HepG2 (cell line): ENCODE measurements around the gene HUNK. TPM values are rescaled to one million over a fixed set of nuclear protein-coding genes. Genes with fewer than 3 reads are reported as not detected.

Experiments used
- ATAC-seq: fragments of 200-7000 bp; cut with Tn5 transposase; 3 replicates; pipeline ENCODE4 v1.9.1; 2020; ENCODE audit warnings: mild to moderate bottlenecking, moderate library complexity
- BruUV-seq: library from RNA; stranded (reverse); fragments of 400-500 nt; replicated peaks from 2 replicates; lab custom pipeline; 2021; lab: Mats Ljungman, UMichigan
- CTCF ChIA-PET: fragments of 300-600 bp; formaldehyde crosslinking; extraction: SDS; loops from one replicate; lab custom pipeline; 2021; ENCODE audit warnings: low total read pairs, inconsistent platforms, low intra/inter-chr PET ratio; lab: Yijun Ruan, JAX
- POLR2A ChIA-PET: fragments of 350-600 bp; sonication (Branson Sonifier 250); formaldehyde crosslinking; loops from one replicate; lab custom pipeline; 2020; ENCODE audit warnings: antibody characterized with exemption, inconsistent platforms; lab: Yijun Ruan, JAX
- DNase-seq: peaks from one replicate; pipeline ENCODE4 v3.0.0-alpha.2; 2015; ENCODE audit warnings: low spot score
- FAIRE-seq: peaks from 3 replicates; lab custom pipeline; 2011; peaks lifted over from hg19 to GRCh38; lab: Jason Lieb, UNC
- H2AFZ ChIP-seq: one replicate; pipeline ENCODE4 v1.6.1; 2011; ENCODE audit warnings: low read length, inconsistent platforms
- H3K27ac ChIP-seq: fragments of 300-600 bp; 3 replicates; pipeline ENCODE4 v1.8.0; 2011; ENCODE audit warnings: mixed run types, mild to moderate bottlenecking, mixed read lengths, low read length, inconsistent platforms; ENCODE audit not compliant: insufficient read depth; ENCODE audit errors: extremely low read length
- H3K27me3 ChIP-seq, 2 experiments: fragments of 200-600 bp in 1 of 2; 2 replicates in 1 of 2; 3 replicates in 1 of 2; pipeline versions ENCODE4 v1.6.0 to v1.8.0; 2011; ENCODE audit warnings: low read length in 2 of 2, mild to moderate bottlenecking in 2 of 2, moderate library complexity in 2 of 2, inconsistent platforms in 1 of 2; ENCODE audit not compliant: insufficient read depth in 2 of 2, control insufficient read depth in 1 of 2
- H3K36me3 ChIP-seq, 2 experiments: fragments of 200-600 bp in 1 of 2; replicated peaks in 1 of 2; 2 replicates in 1 of 2; 3 replicates in 1 of 2; pipeline versions ENCODE4 v1.5.1 to v1.8.0; 2011; ENCODE audit warnings: low read length in 2 of 2, inconsistent platforms in 1 of 2; ENCODE audit not compliant: insufficient read depth in 2 of 2, control insufficient read depth in 1 of 2
- H3K4me1 ChIP-seq: 2 replicates; pipeline ENCODE4 v1.5.1; 2012; ENCODE audit warnings: low read length, inconsistent platforms; ENCODE audit not compliant: insufficient read depth
- H3K4me2 ChIP-seq: 2 replicates; pipeline ENCODE4 v1.6.0; 2011; ENCODE audit warnings: low read depth, low read length, inconsistent platforms
- H3K4me3 ChIP-seq, 3 experiments: fragments of 200-600 bp in 1 of 3; sonication (generic), shearing (Covaris generic) in 1 of 3; replicated peaks in 1 of 3; 2 replicates each; pipeline ENCODE4 v1.5.1; 2011 to 2016; ENCODE audit warnings: low read length in 3 of 3, inconsistent platforms in 2 of 3, low read depth in 2 of 3, mild to moderate bottlenecking in 2 of 3, control low read depth in 1 of 3, mixed read lengths in 1 of 3; ENCODE audit not compliant: insufficient read depth in 1 of 3
- H3K79me2 ChIP-seq: one replicate; pipeline ENCODE4 v1.6.1; 2011; ENCODE audit warnings: low read length, inconsistent platforms; ENCODE audit not compliant: insufficient read depth
- H3K9ac ChIP-seq: 2 replicates; pipeline ENCODE4 v1.6.0; 2011; ENCODE audit warnings: mild to moderate bottlenecking, low read depth, low read length, inconsistent platforms; ENCODE audit not compliant: insufficient read depth
- H3K9me3 ChIP-seq: 2 replicates; pipeline ENCODE4 v1.5.1; 2012; ENCODE audit warnings: mild to moderate bottlenecking, low read length
- H4K20me1 ChIP-seq: 2 replicates; pipeline ENCODE4 v1.6.0; 2011; ENCODE audit warnings: inconsistent platforms, mild to moderate bottlenecking, low read length, moderate library complexity; ENCODE audit not compliant: insufficient read depth
- ATF7-NPFF ChIP-seq: sonication (generic); formaldehyde crosslinking; IDR thresholded peaks from 2 replicates; pipeline ENCODE4 v1.8.1; 2023; ENCODE audit warnings: mild to moderate bottlenecking, low read depth, missing genetic modification reagents, moderate library complexity
- CHD4 ChIP-seq: fragments of 200-600 bp; sonication (generic); IDR thresholded peaks from 2 replicates; pipeline ENCODE4 v1.7.0; 2017; ENCODE audit warnings: mild to moderate bottlenecking, low read length, borderline replicate concordance
- FOXM1 ChIP-seq: sonication (generic); formaldehyde crosslinking; IDR thresholded peaks from 2 replicates; pipeline ENCODE4 v1.5.0; 2020; ENCODE audit warnings: missing genetic modification reagents
- IRF2 ChIP-seq: IDR thresholded peaks from 2 replicates; pipeline ENCODE4 v1.6.1; 2018; ENCODE audit warnings: missing genetic modification reagents, missing compliant biosample characterization
- SMARCE1 ChIP-seq: fragments of 450-650 bp; IDR thresholded peaks from 2 replicates; pipeline ENCODE4 v1.6.1; 2017; ENCODE audit warnings: borderline replicate concordance
- SNAPC2 ChIP-seq: sonication (generic); formaldehyde crosslinking; IDR thresholded peaks from 2 replicates; pipeline ENCODE4 v1.8.1; 2022; ENCODE audit warnings: mild to moderate bottlenecking, missing genetic modification reagents
- TAF1 ChIP-seq: sonication (generic); formaldehyde crosslinking; IDR thresholded peaks from 2 replicates; pipeline ENCODE4 v1.4.0; 2020; ENCODE audit warnings: missing genetic modification reagents
- YEATS4 ChIP-seq: sonication (generic); formaldehyde crosslinking; IDR thresholded peaks from 2 replicates; pipeline ENCODE4 v1.4.0; 2020; ENCODE audit warnings: missing genetic modification reagents, borderline replicate concordance
- ZMYM2 ChIP-seq: sonication (generic); formaldehyde crosslinking; IDR thresholded peaks from 2 replicates; pipeline ENCODE4 v1.8.0; 2022; ENCODE audit warnings: mild to moderate bottlenecking, missing genetic modification reagents
- ZNF230 ChIP-seq: sonication (generic); formaldehyde crosslinking; IDR thresholded peaks from 2 replicates; pipeline ENCODE4 v1.4.0; 2020; ENCODE audit warnings: mild to moderate bottlenecking, missing genetic modification reagents
- ZNF543 ChIP-seq: sonication (generic); formaldehyde crosslinking; IDR thresholded peaks from 2 replicates; pipeline ENCODE4 v1.4.0; 2020; ENCODE audit warnings: mild to moderate bottlenecking, missing genetic modification reagents
- ZNF670 ChIP-seq: sonication (generic); formaldehyde crosslinking; IDR thresholded peaks from 2 replicates; pipeline ENCODE4 v1.8.0; 2022; ENCODE audit warnings: mild to moderate bottlenecking, missing genetic modification reagents, borderline replicate concordance
- ZNF75D ChIP-seq: sonication (generic); formaldehyde crosslinking; IDR thresholded peaks from 2 replicates; pipeline ENCODE4 v1.8.1; 2023; ENCODE audit warnings: missing genetic modification reagents, mild to moderate bottlenecking, borderline replicate concordance
- WGBS: methylation state at CpG from one replicate; pipeline ENCODE4 v1.1.6; 2017; ENCODE audit warnings: low lambda C conversion rate; 5-methylcytosine and 5-hydroxymethylcytosine counted together
- in situ Hi-C: cut with HindIII; loops from 2 replicates; pipeline ENCODE4 v1.10.0; 2017; ENCODE audit warnings: low pct_unique_long_range_greater_than_20kb; ENCODE audit not compliant: extremely low pct_ligation_motif_present
- intact Hi-C: fragments of 100-400 bp; cut with micrococcal nuclease; formaldehyde crosslinking; loops from one replicate; pipeline ENCODE4 v1.10.0; 2022; ENCODE audit not compliant: unreplicated experiment
- polyA plus RNA-seq, 8 experiments: library from polyadenylated mRNA; depleted of rRNA in 3 of 8; stranded (reverse) in 7 of 8; unstranded in 1 of 8; fragments of >200 nt; fragmentation: Illumina TruSeq in 4 of 8; extraction: Trizol in 4 of 8; gene quantifications; 2 replicates each; pipeline versions ENCODE4 v1.2.1 to v1.2.3, GENCODE V29; 2011 to 2016; ENCODE audit warnings: low read depth in 4 of 8, missing spikeins in 1 of 8, mixed read lengths in 1 of 8; ENCODE audit not compliant: insufficient read depth in 1 of 8
- total RNA-seq, 5 experiments: library from RNA; depleted of rRNA; stranded (reverse); fragments of >200 nt; fragmentation: Illumina TruSeq; extraction: Trizol; gene quantifications; 2 replicates each; pipeline ENCODE4 v1.2.3, GENCODE V29; 2016; ENCODE audit warnings: low read depth in 1 of 5
- TF ChIP-seq, protein P1 (sequence below): sonication (generic); formaldehyde crosslinking; IDR thresholded peaks from 2 replicates; pipeline ENCODE4 v1.8.0; 2022; ENCODE audit warnings: mild to moderate bottlenecking, missing genetic modification reagents
- TF ChIP-seq, protein P2 (sequence below): sonication (generic); formaldehyde crosslinking; IDR thresholded peaks from 2 replicates; pipeline ENCODE4 v1.4.0; 2020; ENCODE audit warnings: mild to moderate bottlenecking, low read depth, missing genetic modification reagents
- TF ChIP-seq, protein P3 (sequence below): sonication (generic); formaldehyde crosslinking; IDR thresholded peaks from 2 replicates; pipeline ENCODE4 v1.5.0; 2020; ENCODE audit warnings: missing genetic modification reagents
- TF ChIP-seq, protein P4 (sequence below): sonication (generic); formaldehyde crosslinking; IDR thresholded peaks from 2 replicates; pipeline ENCODE4 v1.8.0; 2022; ENCODE audit warnings: mild to moderate bottlenecking, missing genetic modification reagents; ENCODE audit not compliant: insufficient replicate concordance
- TF ChIP-seq, protein P5 (sequence below): sonication (generic); formaldehyde crosslinking; IDR thresholded peaks from 2 replicates; pipeline ENCODE4 v1.5.0; 2020; ENCODE audit warnings: mild to moderate bottlenecking, missing genetic modification reagents

HUNK gene
- total and polyA plus RNA-seq, 2 of the 13 experiments (the other 11 are each of a cell fraction or from before 2014, with no cell fraction given) = 1.8 to 1.9 TPM

DNA sequence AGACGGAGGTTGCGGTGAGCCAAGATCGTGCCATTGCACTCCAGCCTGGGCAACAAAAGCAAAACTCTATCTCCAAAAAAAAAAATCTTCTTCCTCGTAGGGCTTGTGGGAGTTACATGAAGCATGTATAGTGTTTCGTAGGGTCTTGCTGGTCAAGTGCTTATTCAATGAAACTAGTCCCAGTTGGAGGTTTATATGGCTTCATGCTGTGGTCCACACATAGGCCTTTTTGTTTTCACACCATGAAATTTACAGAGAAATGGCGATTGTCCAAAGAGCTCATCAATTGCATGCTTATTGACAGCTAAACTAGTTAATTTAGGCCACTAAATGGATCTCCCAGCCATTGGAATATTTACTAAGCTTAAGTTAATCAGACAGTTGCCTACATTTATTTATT lies 29.6 kb downstream of the HUNK start (continued):
- TF ChIP-seq, protein P1, sequence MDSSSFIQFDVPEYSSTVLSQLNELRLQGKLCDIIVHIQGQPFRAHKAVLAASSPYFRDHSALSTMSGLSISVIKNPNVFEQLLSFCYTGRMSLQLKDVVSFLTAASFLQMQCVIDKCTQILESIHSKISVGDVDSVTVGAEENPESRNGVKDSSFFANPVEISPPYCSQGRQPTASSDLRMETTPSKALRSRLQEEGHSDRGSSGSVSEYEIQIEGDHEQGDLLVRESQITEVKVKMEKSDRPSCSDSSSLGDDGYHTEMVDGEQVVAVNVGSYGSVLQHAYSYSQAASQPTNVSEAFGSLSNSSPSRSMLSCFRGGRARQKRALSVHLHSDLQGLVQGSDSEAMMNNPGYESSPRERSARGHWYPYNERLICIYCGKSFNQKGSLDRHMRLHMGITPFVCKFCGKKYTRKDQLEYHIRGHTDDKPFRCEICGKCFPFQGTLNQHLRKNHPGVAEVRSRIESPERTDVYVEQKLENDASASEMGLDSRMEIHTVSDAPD = no peak
- TF ChIP-seq ZNF543 (CRISPR knock-in tag) (no peak), FOXM1 (CRISPR knock-in tag) (no peak), ZNF670 (no peak), ZNF75D (CRISPR knock-in tag) (no peak)
- TF ChIP-seq, protein P2, sequence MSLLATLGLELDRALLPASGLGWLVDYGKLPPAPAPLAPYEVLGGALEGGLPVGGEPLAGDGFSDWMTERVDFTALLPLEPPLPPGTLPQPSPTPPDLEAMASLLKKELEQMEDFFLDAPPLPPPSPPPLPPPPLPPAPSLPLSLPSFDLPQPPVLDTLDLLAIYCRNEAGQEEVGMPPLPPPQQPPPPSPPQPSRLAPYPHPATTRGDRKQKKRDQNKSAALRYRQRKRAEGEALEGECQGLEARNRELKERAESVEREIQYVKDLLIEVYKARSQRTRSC (CRISPR knock-in tag) = no peak
- TF ChIP-seq, protein P3, sequence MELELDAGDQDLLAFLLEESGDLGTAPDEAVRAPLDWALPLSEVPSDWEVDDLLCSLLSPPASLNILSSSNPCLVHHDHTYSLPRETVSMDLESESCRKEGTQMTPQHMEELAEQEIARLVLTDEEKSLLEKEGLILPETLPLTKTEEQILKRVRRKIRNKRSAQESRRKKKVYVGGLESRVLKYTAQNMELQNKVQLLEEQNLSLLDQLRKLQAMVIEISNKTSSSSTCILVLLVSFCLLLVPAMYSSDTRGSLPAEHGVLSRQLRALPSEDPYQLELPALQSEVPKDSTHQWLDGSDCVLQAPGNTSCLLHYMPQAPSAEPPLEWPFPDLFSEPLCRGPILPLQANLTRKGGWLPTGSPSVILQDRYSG = no peak

DNA sequence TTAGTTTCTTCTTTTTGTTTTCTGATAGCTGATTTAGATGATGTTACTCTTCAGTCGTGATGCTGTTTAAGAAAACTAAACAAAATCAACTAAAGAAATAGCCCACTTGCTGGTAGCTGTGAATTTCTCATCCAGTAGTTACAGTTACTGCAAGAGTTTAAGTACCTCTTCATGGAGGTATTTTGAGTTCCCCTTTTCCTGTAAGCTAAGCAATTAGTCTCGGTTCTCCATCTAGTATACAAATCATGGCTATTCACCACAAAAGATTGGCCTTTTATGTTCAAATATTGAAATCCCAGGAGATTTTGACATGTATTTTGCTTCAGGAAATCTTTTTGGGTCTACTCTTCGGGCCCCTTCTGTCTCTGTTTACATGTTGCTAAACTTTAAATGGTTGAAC lies 31.1 kb downstream of the HUNK start:
- Histone ChIP-seq H3K4me2 (no peak overlapping the region), H3K9ac (no peak overlapping the region), H4K20me1 (no peaks in the 10 kb centered on the region), H3K36me3 (no peaks in the 10 kb centered on the region), H3K27me3 (no peaks in the 10 kb centered on the region), H3K4me1 (peaks cover 86% of the 10 kb centered on the region), H3K27ac (no peak overlapping the region), H3K9me3 (no peaks in the 10 kb centered on the region), H3K79me2 (peaks cover 22% of the 10 kb centered on the region), H3K4me3 (no peak overlapping the region), H2AFZ (no peak overlapping the region)
- ChIA-PET POLR2A (no interaction called here), CTCF (no interaction called here)
- FAIRE-seq = no peak
- no peak for DNase-seq
- ATAC-seq = no peak
- in situ Hi-C loops = no loop called here
- WGBS = 84% methylated on average over 3 of the region's 3 CpGs
- intact Hi-C loops = no loop called here
- BruUV-seq = no TSS peak
- TF ChIP-seq SMARCE1 (no peak), ZNF230 (CRISPR knock-in tag) (no peak), TAF1 (CRISPR knock-in tag) (no peak), ATF7-NPFF (no peak), SNAPC2 (CRISPR knock-in tag) (no peak), ZMYM2 (CRISPR knock-in tag) (no peak), CHD4 (no peak), IRF2 (CRISPR knock-in tag) (no peak), YEATS4 (CRISPR knock-in tag) (no peak)
- TF ChIP-seq, protein P4, sequence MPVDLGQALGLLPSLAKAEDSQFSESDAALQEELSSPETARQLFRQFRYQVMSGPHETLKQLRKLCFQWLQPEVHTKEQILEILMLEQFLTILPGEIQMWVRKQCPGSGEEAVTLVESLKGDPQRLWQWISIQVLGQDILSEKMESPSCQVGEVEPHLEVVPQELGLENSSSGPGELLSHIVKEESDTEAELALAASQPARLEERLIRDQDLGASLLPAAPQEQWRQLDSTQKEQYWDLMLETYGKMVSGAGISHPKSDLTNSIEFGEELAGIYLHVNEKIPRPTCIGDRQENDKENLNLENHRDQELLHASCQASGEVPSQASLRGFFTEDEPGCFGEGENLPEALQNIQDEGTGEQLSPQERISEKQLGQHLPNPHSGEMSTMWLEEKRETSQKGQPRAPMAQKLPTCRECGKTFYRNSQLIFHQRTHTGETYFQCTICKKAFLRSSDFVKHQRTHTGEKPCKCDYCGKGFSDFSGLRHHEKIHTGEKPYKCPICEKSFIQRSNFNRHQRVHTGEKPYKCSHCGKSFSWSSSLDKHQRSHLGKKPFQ = no peak
- TF ChIP-seq, protein P5, sequence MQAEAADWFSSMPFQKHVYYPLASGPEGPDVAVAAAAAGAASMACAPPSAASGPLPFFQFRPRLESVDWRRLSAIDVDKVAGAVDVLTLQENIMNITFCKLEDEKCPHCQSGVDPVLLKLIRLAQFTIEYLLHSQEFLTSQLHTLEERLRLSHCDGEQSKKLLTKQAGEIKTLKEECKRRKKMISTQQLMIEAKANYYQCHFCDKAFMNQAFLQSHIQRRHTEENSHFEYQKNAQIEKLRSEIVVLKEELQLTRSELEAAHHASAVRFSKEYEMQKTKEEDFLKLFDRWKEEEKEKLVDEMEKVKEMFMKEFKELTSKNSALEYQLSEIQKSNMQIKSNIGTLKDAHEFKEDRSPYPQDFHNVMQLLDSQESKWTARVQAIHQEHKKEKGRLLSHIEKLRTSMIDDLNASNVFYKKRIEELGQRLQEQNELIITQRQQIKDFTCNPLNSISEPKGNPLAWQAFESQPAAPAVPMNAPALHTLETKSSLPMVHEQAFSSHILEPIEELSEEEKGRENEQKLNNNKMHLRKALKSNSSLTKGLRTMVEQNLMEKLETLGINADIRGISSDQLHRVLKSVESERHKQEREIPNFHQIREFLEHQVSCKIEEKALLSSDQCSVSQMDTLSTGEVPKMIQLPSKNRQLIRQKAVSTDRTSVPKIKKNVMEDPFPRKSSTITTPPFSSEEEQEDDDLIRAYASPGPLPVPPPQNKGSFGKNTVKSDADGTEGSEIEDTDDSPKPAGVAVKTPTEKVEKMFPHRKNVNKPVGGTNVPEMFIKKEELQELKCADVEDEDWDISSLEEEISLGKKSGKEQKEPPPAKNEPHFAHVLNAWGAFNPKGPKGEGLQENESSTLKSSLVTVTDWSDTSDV (CRISPR knock-in tag) = no peak
